HG03135 (cell line): Measurements from ENCODE around the gene ZGLP1.

Source experiments
- ATAC-seq: cut with Tn5 transposase; IDR thresholded peaks from one replicate; pipeline ENCODE4 v1.9.1; 2021; ENCODE audit warnings: mild to moderate bottlenecking, moderate library complexity; ENCODE audit not compliant: unreplicated experiment

ZGLP1 gene

GRCh38 chr19:10295847-10296591, 13.6 kb downstream of the ZGLP1 start:
- ATAC-seq, result no peak

- ATAC-seq, result peak; percentile 42
Measured at GRCh38 chr19:10295305-10295846, 14.2 kb downstream of the ZGLP1 start.

GRCh38 chr19:10294368-10294697, 15.3 kb downstream of the ZGLP1 start:
- no peak for ATAC-seq

GRCh38 chr19:10293637-10294367, 15.8 kb downstream of the ZGLP1 start:
- ATAC-seq, result no peak

DNA sequence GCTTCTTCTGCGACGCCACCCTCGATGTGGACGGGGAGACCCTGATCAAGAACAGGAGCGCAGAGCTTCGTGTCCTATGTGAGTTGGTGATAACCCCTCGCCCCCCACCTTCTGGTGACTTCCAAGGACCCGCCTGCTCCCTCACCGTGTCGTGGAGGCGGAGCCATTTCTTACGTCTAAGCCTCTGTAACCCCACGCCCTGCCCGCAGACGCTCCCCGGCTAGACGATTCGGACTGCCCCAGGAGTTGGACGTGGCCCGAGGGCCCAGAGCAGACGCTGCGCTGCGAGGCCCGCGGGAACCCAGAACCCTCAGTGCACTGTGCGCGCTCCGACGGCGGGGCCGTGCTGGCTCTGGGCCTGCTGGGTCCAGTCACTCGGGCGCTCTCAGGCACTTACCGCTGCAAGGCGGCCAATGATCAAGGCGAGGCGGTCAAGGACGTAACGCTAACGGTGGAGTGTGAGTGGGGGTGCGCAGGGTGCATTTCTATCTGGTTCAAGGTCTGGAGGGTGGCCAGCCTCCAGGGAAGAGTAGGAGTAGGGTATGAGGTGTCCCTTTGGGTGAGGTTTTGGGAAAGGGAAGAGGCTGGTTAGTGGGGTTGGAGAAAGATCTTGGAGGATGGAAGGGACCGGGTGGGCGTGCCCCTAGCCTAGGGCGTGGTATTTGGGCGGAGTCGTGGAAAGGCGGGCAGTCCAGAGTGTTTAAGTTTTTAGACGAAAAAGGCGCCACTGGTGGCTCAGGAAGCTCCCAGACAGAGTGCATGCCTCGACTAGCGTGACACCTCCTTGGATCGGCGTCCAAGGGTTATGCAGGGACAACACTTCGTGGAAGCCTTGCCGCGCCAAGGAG, 16.6 kb downstream of the ZGLP1 start:
- no peak for ATAC-seq

DNA sequence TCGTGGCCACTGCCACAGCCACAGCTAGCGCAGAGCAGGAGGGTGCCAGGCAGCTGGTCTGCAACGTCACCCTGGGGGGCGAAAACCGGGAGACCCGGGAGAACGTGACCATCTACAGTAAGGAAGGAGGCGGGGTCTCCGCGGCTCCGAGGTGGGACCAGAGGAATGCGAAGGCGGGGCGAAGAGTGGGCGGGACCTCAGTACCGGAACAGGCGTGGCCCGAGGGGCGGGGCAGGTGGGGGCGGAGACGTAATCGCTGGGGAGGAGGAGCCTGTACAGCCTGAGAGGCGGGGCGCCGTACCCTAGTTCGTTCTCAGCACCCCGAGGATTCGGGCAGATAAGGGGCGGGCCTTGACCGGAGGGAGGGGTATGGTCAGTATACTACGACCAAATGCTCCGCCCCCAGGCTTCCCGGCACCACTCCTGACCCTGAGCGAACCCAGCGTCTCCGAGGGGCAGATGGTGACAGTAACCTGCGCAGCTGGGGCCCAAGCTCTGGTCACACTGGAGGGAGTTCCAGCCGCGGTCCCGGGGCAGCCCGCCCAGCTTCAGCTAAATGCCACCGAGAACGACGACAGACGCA, 17.3 kb downstream of the ZGLP1 start:
- ATAC-seq, result peak; percentile 52

GRCh38 chr19:10291554-10292205, 17.9 kb downstream of the ZGLP1 start:
- no peak for ATAC-seq

GRCh38 chr19:10290876-10291553, 18.6 kb downstream of the ZGLP1 start:
- ATAC-seq, result no peak

- ATAC-seq, result no peak
Measured at GRCh38 chr19:10290357-10290875, 19.2 kb downstream of the ZGLP1 start.

- ATAC-seq, result no peak
Measured at GRCh38 chr19:10289836-10290356, 19.7 kb downstream of the ZGLP1 start, which contains the start of gene ICAM5. Gene ICAM5 (plus strand): TSS chr19:10289952. CDS start chr19:10290044, 92 bp downstream.

DNA sequence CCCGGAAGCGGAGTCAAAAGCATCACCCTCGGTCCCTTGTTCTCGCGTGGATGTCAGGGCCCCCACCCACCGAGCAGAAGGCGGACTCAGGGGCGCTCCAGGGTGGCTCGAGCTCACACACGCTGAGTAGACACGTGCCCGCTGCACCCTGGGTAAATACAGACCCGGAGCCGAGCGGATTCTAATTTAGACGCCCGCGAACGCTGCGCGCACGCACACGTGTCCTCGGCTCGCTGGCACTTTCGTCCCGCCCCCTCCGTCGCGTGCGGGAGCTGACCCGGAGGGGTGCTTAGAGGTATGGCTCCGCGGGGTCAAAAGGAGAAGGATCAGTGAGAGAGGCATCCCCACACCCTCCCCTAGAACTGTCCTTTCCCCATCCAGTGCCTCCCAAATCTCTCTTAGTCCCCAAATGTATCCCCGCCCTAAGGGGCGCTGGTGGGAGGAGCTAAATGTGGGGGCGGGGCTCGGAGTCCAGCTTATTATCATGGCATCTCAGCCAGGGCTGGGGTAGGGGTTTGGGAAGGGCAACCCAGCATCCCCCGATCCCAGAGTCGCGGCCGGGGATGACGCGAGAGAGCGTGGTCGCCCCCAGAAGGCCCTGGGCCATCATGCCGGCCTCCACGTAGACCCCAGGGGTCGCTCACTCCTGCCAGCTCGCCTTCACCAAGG, 20.3 kb downstream of the ZGLP1 start:
- ATAC-seq, result no peak

DNA sequence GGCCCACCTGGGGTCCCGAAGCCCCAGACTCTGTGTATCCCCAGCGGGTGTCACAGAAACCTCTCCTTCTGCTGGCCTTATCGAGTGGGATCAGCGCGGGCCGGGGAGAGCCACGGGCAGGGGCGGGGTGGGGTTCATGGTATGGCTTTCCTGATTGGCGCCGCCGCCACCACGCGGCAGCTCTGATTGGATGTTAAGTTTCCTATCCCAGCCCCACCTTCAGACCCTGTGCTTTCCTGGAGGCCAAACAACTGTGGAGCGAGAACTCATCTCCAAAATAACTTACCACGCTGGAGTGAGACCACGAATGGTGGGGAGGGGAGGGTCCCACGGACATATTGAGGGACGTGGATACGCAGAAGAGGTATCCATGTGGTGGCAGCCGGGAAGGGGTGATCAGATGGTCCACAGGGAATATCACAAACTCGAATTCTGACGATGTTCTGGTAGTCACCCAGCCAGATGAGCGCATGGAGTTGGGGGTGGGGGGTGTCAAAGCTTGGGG, 20.9 kb downstream of the ZGLP1 start:
- ATAC-seq, result no peak

- ATAC-seq, result no peak
Measured at GRCh38 chr19:10286803-10287737, 22.5 kb downstream of the ZGLP1 start, which contains the start of gene ICAM4. Gene ICAM4 (plus strand): TSS chr19:10286955. CDS start chr19:10287013, 58 bp downstream.

GRCh38 chr19:10285393-10285792, 24.2 kb downstream of the ZGLP1 start:
- no peak for ATAC-seq

DNA sequence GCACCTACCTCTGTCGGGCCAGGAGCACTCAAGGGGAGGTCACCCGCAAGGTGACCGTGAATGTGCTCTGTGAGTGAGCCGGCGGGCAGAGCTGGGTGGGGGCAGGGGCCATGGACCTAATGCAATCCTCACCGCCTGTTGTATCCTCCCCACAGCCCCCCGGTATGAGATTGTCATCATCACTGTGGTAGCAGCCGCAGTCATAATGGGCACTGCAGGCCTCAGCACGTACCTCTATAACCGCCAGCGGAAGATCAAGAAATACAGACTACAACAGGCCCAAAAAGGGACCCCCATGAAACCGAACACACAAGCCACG, 24.7 kb downstream of the ZGLP1 start:
- no peak for ATAC-seq

GRCh38 chr19:10284065-10284959, 25.3 kb downstream of the ZGLP1 start:
- no peak for ATAC-seq
